Measurements from ENCODE around the gene RRAGC. TPM values are rescaled to one million over a fixed set of nuclear protein-coding genes. Genes with fewer than 3 reads are reported as not detected.
A peak's percentile ranks its signal among the peaks of the same experiment; 100 is the strongest.

RRAGC gene
- total RNA-seq, 1 donor from 2014 or later = 11.4 TPM

- H3K9ac ChIP-seq = peak overlapping the region; percentile 64
- peak overlapping the region; percentile 87 for H3K4me3 ChIP-seq
- DNase-seq (ENCODE audit: low spot score) = peak; percentile 33
- peaks cover 10% of the 10 kb centered on the region for H3F3A ChIP-seq (ENCODE audit: low read depth)
- H3K79me2 ChIP-seq (ENCODE audit: low read depth) = peaks cover 44% of the 10 kb centered on the region
- no peak for TF ChIP-seq EZH2 (IDR thresholded peaks at IDR 0.05)
- TF ChIP-seq EZH2phosphoT487 (IDR thresholded peaks at IDR 0.05) = no peak
- no peak for TF ChIP-seq CTCF (IDR thresholded peaks at IDR 0.05)
- Mint-ChIP-seq H3K4me1 (peaks cover 27% of the 10 kb centered on the region), H3K4me3 (peak overlapping the region; percentile 96), H3K27me3 (ENCODE audit: insufficient read depth, low read depth) (peaks cover under 1% of the 10 kb centered on the region), H3K9me3 (no peaks in the 10 kb centered on the region), H3K27ac (peak overlapping the region; percentile 25), H3K36me3 (peaks cover under 1% of the 10 kb centered on the region)
- peak overlapping the region; percentile 83 for H3K4me2 ChIP-seq
- no peaks in the 10 kb centered on the region for H3K9me3 ChIP-seq (ENCODE audit: low read depth)
- H3K36me3 ChIP-seq = no peaks in the 10 kb centered on the region
- peak overlapping the region; percentile 93 for H2AFZ ChIP-seq (replicated peaks)
- H3K4me1 ChIP-seq = peaks cover 11% of the 10 kb centered on the region
- H4K20me1 ChIP-seq (ENCODE audit: low read depth) = peaks cover 12% of the 10 kb centered on the region
- no peaks in the 10 kb centered on the region for H3K27me3 ChIP-seq
- no peak overlapping the region for H3K27ac ChIP-seq
These were observed 853 bp upstream of the RRAGC start for GRCh38 chr1:38860454-38860795.

- Mint-ChIP-seq H3K4me3 (peak overlapping the region; percentile 96), H3K36me3 (peaks cover 2% of the 10 kb centered on the region), H3K27me3 (ENCODE audit: insufficient read depth, low read depth) (no peaks in the 10 kb centered on the region), H3K9me3 (no peaks in the 10 kb centered on the region), H3K4me1 (peaks cover 27% of the 10 kb centered on the region), H3K27ac (no peak overlapping the region)
- peak overlapping the region; percentile 70 for H2AFZ ChIP-seq (replicated peaks)
- TF ChIP-seq EZH2phosphoT487 (IDR thresholded peaks at IDR 0.05) (no peak), CTCF (IDR thresholded peaks at IDR 0.05) (no peak), EZH2 (IDR thresholded peaks at IDR 0.05) (no peak)
- H4K20me1 ChIP-seq (ENCODE audit: low read depth) = peaks cover 12% of the 10 kb centered on the region
- H3K9ac ChIP-seq = peak overlapping the region; percentile 77
- peaks cover 44% of the 10 kb centered on the region for H3K79me2 ChIP-seq (ENCODE audit: low read depth)
- peaks cover 11% of the 10 kb centered on the region for H3K4me1 ChIP-seq
- DNase-seq (ENCODE audit: low spot score) = no peak
- peak overlapping the region; percentile 87 for H3K4me3 ChIP-seq
- no peaks in the 10 kb centered on the region for H3K36me3 ChIP-seq
- H3F3A ChIP-seq (ENCODE audit: low read depth) = peaks cover 10% of the 10 kb centered on the region
- no peak overlapping the region for H3K27ac ChIP-seq
- no peaks in the 10 kb centered on the region for H3K27me3 ChIP-seq
- H3K9me3 ChIP-seq (ENCODE audit: low read depth) = no peaks in the 10 kb centered on the region
- peak overlapping the region; percentile 96 for H3K4me2 ChIP-seq
These were observed 575 bp downstream of the RRAGC start for GRCh38 chr1:38858833-38859560.

DNA sequence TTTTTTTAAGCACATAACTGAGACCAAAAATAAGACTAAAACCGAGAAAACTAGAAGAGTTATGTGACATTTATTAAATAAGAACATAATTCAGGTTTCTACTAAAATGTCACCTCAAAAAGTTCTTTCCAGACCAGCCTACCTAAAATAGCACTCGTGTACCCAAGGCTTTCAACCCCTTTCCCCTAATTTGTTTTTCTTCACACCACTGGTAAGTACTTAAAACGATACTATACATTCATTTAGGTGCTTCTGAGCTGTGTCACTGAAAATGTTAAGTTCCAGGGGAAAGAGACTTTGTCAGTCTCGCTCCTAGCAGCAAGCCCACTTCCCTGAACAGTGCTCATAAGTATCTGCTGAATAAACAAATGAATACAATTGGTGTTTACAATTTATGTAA is 6.8 kb downstream of the RRAGC start:
- no peaks in the 10 kb centered on the region for H3K9me3 Mint-ChIP-seq
- H3K4me3 Mint-ChIP-seq = no peak overlapping the region

More for the DNA sequence above, 6.8 kb downstream of the RRAGC start:
- peaks cover 3% of the 10 kb centered on the region for H3F3A ChIP-seq (ENCODE audit: low read depth)
- no peak overlapping the region for H3K9ac ChIP-seq
- H3K9me3 ChIP-seq (ENCODE audit: low read depth) = no peaks in the 10 kb centered on the region
- DNase-seq (ENCODE audit: low spot score) = no peak
- Mint-ChIP-seq H3K27ac (no peak overlapping the region), H3K36me3 (peaks cover 5% of the 10 kb centered on the region), H3K27me3 (ENCODE audit: insufficient read depth, low read depth) (no peaks in the 10 kb centered on the region), H3K4me1 (peaks cover 6% of the 10 kb centered on the region)
- TF ChIP-seq CTCF (IDR thresholded peaks at IDR 0.05) (no peak), EZH2phosphoT487 (IDR thresholded peaks at IDR 0.05) (no peak)
- H3K4me1 ChIP-seq = peaks cover 2% of the 10 kb centered on the region
- peaks cover 13% of the 10 kb centered on the region for H3K79me2 ChIP-seq (ENCODE audit: low read depth)
- no peaks in the 10 kb centered on the region for H4K20me1 ChIP-seq (ENCODE audit: low read depth)
- no peak overlapping the region for H3K4me2 ChIP-seq
- no peak overlapping the region for H2AFZ ChIP-seq (replicated peaks)
- no peaks in the 10 kb centered on the region for H3K27me3 ChIP-seq
- H3K36me3 ChIP-seq = peaks cover 21% of the 10 kb centered on the region
- H3K27ac ChIP-seq = no peak overlapping the region
- H3K4me3 ChIP-seq = no peak overlapping the region
